HG02852 (cell line): ENCODE data around the gene MAGOHB.
"Not testable (repeated sequence)": the region's sequence is repeated elsewhere in the genome, so short reads cannot be mapped to it uniquely, and the experiment has no call there.

Experiments used
- ATAC-seq: cut with Tn5 transposase; IDR thresholded peaks from one replicate; pipeline ENCODE4 v1.9.1; 2021; ENCODE audit warnings: mild to moderate bottlenecking, moderate library complexity; ENCODE audit not compliant: unreplicated experiment

The MAGOHB gene

DNA sequence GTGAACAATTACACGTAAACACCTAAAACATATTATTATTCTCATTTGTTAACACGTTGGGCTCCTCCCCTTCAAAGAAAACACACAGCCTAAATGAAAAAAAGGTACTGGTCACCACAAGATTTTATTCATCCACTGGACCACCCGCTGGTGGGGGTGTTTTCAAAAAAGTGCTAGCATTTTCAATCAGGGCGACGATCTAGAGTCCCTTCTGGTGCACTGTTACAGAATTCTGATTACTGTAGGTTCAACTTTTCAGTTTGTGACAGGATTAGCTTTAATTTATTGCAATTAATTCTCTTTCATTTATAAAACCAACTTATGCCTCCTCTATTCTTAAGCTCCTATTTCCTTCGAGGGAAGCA is 443 bp downstream of the MAGOHB start:
- peak; percentile 18 for ATAC-seq

GRCh38 chr12:10612110-10612509 is 1.3 kb downstream of the MAGOHB start:
- no peak for ATAC-seq

GRCh38 chr12:10611258-10611657 is 2.2 kb downstream of the MAGOHB start:
- not testable (repeated sequence) for ATAC-seq

DNA sequence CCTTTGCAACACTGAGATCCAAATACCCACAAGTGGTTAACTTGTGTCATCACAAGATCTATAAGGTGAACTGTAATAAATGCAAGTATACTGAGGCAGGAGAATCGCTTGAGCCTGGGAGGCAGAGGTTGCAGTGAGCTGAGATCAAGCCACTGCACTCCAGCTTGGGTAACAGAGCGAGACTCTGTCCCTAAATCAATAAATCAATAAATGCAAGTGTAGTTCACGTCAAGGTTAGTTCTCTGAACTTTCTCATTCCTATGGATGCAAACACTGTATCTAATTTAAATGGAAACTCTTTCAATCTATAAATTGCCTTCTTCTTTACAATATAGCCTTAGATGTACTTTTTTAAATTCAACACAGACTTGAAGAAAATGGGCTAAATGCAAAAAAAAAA is 3.2 kb downstream of the MAGOHB start:
- no peak for ATAC-seq

DNA sequence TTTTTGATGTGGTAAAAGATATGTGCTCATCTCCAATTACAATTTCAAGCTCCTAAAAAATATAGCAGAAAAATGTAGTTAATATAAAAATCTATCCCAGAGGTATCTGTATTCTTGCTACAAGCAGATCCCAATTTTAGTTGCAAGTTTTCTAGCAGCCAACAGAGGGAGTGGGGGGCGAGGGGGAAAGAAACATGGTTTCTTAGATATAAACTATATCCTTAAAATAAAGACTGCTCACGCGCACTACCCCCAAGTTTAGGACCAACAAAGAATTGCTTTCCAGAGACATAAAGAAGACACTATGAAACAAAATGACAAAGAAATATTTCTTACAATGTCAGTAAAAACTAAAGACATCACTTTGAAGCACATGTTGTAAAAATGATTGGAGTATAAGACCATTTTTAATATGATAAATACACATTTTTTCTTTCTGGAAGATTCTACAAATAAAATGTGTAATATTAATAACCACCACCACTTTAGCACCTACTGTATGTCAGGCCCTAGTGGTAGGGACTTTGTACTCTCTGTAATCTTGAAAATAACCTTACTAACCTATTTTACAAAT is 5.4 kb downstream of the MAGOHB start:
- ATAC-seq: no peak

GRCh38 chr12:10601860-10602259 is 11.5 kb downstream of the MAGOHB start:
- ATAC-seq: no peak

GRCh38 chr12:10600988-10601387 is 12.4 kb downstream of the MAGOHB start:
- ATAC-seq: no peak

GRCh38 chr12:10595881-10596280 is 17.5 kb downstream of the MAGOHB start:
- no peak for ATAC-seq

DNA sequence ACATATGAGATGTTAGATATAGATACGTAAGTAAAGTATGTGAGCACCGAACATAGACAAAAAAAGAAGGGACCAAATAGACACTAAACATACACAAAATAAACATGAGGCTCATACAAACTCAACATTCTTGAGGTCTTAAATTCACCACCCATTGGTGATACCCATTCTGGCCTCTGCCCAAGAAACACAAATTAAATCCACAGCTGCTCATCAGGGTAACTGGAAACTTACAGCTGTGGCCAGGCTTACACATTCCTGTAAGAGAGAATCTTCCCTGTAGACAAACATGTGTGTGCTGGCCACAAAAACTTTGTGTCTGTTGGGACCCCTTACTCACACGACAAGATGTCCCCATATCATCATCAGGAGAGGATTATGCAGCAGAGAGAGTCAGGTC is 22.4 kb downstream of the MAGOHB start:
- ATAC-seq: no peak

DNA sequence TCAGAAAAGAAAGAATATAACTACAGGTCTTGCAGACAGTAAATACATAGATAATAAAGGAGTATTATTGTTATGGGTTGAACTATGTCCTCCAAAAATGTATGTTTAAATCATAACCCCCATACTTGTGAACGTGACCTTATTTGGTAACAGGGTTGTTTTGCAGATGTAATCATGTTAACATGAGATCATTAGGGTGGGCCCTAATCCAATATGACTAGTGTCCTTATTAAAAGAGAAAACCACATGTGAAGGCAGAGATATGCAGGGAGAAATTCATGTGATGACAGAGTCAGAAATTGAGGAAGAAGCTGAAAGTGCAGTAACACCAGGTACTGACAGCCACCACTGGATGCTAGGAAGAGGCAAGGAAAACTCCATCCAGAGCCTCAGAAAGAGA is 29.0 kb downstream of the MAGOHB start:
- no peak for ATAC-seq

DNA sequence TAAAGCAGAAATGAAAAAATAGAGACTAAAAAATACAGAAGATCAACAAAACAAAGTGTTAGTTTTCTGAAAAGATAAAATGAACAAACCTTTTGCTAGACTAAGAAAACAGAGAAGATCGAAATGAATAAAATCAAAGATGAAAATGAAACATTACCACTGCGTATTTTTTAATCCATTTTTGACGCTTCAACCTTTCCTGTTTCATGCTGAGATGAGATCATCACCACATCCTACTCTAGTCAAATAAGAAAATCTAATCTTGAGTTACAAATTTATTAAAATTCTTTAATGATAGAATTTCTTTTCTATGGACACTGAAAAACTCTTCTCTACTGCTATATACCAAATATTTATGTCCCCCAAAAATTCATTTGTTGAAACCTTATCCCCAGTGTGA is 30.7 kb downstream of the MAGOHB start:
- no peak for ATAC-seq

DNA sequence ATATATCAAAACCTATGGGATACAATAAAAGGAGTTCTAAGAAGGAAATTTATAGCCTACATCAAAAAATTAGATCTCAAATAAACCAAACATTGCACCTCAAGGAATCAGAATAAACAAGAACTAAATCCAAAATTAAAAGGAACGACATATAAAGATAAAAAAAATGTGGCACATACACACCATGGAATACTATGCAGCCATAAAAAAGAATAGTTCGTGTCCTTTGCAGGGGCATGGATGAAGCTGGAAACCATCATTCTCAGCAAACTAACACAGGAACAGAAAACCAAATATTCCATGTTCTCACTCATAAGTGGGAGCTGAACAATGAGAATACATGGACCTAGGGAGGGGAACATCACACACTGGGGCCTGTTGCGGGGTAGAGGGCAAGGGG is 31.3 kb downstream of the MAGOHB start:
- not testable (repeated sequence) for ATAC-seq

- ATAC-seq: no peak
Measured at GRCh38 chr12:10574307-10574706, 39.1 kb downstream of the MAGOHB start.

DNA sequence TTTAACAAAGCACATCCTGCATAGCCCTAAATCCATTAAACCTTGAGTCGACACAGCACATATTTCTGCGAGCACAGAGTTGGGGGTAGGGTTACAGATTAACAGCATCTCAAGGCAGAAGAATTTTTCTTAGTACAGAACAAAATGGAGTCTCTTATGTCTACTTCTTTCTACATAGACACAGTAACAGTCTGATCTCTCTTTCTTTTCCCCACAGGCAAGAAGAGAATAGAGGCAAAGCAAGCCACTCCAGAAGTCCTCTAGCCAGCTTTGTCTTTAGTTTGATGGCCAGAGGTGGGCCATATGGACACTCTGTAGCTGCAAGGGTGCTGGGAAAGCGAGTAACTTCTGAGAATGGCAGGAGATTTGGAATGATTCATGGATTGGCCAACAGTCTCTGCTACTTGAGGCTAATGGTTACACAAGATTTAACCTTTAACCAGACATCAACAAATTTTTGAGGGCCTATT is 41.4 kb downstream of the MAGOHB start:
- not testable (repeated sequence) for ATAC-seq

GRCh38 chr12:10571141-10571540 is 42.3 kb downstream of the MAGOHB start:
- no peak for ATAC-seq

GRCh38 chr12:10567813-10568212 is 45.6 kb downstream of the MAGOHB start:
- ATAC-seq: no peak

- ATAC-seq: no peak
Measured at GRCh38 chr12:10563966-10564365, 49.4 kb downstream of the MAGOHB start.

GRCh38 chr12:10563002-10563401 is 50.4 kb downstream of the MAGOHB start:
- no peak for ATAC-seq

DNA sequence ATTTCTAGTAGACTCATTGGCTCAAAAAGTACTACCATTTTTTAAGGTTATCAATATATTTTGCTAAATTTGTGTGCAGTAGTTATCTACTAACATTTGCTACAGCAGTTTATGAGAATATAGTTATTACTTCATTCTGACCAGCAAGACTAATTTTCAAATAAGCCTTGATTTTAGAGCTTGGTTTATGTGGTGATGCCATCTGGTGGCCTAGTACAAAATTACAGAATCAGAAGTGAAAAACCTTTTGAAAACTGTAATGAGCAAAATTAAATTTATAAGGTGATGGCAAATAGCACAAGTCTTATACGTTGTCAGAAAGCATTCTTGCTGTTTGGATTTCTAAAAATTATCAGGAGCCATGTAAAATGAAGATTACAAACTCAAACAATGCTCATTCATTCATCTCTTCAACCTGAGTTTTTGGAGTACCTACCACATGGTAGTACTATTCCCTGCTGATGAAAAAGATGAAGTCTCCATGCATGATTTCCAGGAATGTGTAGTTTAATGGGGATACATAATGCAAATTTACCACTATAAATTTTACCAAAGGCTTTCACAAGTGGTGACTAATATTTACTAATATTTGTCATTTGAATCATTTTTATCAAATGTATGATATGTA is 51.0 kb downstream of the MAGOHB start:
- no peak for ATAC-seq

DNA sequence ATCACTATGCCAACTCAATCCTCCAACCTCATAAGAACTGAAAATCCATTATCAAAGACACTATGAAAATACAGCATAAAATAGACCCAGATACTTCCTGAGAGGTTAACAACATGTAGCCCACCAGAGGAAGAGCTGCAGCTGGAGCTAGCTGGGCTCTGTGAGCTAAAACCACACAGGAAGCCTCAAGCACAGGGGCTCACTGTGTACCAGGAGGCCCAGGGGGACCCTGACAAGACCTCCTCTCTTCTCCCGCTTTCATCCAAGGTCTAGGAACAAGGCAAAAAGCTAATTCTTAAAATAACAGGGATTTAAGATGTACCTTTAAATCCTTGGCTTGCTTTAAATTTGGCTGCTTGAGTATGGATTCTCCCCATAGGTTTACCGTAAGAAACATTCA is 54.2 kb downstream of the MAGOHB start:
- no peak for ATAC-seq

- ATAC-seq: no peak
Measured at GRCh38 chr12:10558789-10559188, 54.6 kb downstream of the MAGOHB start.

DNA sequence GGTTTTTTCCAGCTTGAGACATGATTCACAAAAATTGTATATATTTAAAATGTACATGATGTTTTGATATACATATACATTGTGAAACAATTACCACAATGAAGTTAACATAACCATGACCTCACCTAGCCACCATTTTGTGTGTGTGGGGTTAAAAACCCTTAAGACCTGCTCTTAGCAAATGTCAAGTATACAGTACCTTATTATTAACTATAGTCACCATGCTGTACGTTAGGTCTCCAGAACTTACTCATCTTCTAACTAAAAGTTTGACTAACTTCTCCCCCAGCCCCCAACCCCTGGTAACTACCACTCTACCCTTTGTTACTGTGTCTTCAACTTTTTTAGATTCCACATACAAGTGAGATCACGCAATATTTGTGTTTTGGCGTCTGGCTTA is 55.1 kb downstream of the MAGOHB start:
- no peak for ATAC-seq

DNA sequence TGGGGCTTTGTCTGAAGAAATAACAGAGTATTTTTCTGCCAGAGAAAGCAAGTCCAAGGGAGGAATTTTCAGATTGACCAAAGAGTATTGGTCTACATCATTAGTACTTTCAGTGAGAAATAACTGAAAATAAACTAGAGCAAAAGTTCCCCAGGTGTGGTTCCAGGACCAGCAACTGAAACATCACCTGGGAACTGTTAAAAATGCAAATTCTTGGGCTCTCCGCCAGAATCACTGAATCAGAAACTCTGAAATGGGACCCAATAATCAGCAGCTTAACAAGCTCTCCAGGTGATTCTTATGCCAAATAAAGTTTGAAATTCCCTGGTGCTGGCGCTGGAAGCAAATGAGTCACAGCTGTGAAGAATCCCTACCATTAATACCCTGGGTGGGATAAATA is 55.6 kb downstream of the MAGOHB start:
- peak; percentile 64 for ATAC-seq
